Measurements from ENCODE around the gene CUL4A. TPM values are rescaled to one million over a fixed set of nuclear protein-coding genes. Genes with fewer than 3 reads are reported as not detected.

CUL4A gene
- total and polyA plus RNA-seq, 2 donors (not counting 3 experiments of a cell fraction or from before 2014, with no cell fraction given) = 37.9 to 80.0 TPM

- no TSS peak for BruUV-seq (replicated peaks)
- no peaks in the 10 kb centered on the region for H3K9me1 ChIP-seq (replicated peaks; ENCODE audit: control insufficient read depth, extremely low read depth, insufficient read depth, low read length)
- no peak overlapping the region for H3K4me3 ChIP-seq (replicated peaks in 1 of 3; ENCODE audit: insufficient read depth in 1 of 3, low read depth in 1 of 3, low read length in 3 of 3)
- no peaks in the 10 kb centered on the region for H3K27me3 ChIP-seq (ENCODE audit: control insufficient read depth in 2 of 2, insufficient read depth in 2 of 2, low read length in 2 of 2)
- ChIA-PET CTCF (interaction anchor here (0.7 to 2.3 kb wide), 2 partner anchors 119 to 483 kb away, joined by 3 to 13 read pairs; no protein-coding TSS in a partner anchor), POLR2A (no interaction called here)
- FAIRE-seq (peak; percentile 80), DNase-seq (ENCODE audit: low read depth, low spot score) (peak; percentile 74)
- no peaks in the 10 kb centered on the region for H4K20me1 ChIP-seq (replicated peaks; ENCODE audit: control insufficient read depth, extremely low read depth, insufficient read depth, low read length)
- peak; percentile 49 to 66 for TF ChIP-seq CTCF (IDR thresholded peaks at IDR 0.05; ENCODE audit: extremely low read depth in 1 of 2, insufficient read depth in 1 of 2, low read depth in 1 of 2, low read length in 2 of 2)
- no peak for TF ChIP-seq EZH2 (IDR thresholded peaks at IDR 0.05; ENCODE audit: borderline replicate concordance, low read depth, low read length, severe bottlenecking)
- TF ChIP-seq POLR2A (IDR thresholded peaks at IDR 0.05; ENCODE audit: low read depth, low read length) = no peak
- peak; percentile 57 for TF ChIP-seq FOS (IDR thresholded peaks at IDR 0.05; ENCODE audit: borderline replicate concordance, insufficient read depth, low read length)
- TF ChIP-seq JUN (IDR thresholded peaks at IDR 0.05; ENCODE audit: borderline replicate concordance, insufficient read depth, insufficient read length, low read depth) = peak; percentile 33
- TF ChIP-seq, protein P1, sequence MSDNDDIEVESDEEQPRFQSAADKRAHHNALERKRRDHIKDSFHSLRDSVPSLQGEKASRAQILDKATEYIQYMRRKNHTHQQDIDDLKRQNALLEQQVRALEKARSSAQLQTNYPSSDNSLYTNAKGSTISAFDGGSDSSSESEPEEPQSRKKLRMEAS (IDR thresholded peaks at IDR 0.05; ENCODE audit: insufficient read depth, insufficient read length) = no peak
- TF ChIP-seq MYC (IDR thresholded peaks at IDR 0.05; ENCODE audit: low read depth, low read length) = no peak
- dilution Hi-C loops (cut with MboI; ENCODE audit: extremely low pct_ligation_motif_present, low sequenced_read_pairs) = no loop called here
- no peak overlapping the region for H3K27ac ChIP-seq (ENCODE audit: insufficient read depth, low read depth, low read length)
- no peaks in the 10 kb centered on the region for H3K79me2 ChIP-seq (ENCODE audit: control insufficient read depth, insufficient read depth, low read length)
- no peak overlapping the region for H2AFZ ChIP-seq (ENCODE audit: low read depth, low read length)
- no peaks in the 10 kb centered on the region for H3K9me3 ChIP-seq (replicated peaks; ENCODE audit: control insufficient read depth, insufficient read depth, low read length)
- no peaks in the 10 kb centered on the region for H3K36me3 ChIP-seq (ENCODE audit: control insufficient read depth in 2 of 2, extremely low read depth in 1 of 2, insufficient read depth in 2 of 2, low read length in 2 of 2)
- H3K9ac ChIP-seq (replicated peaks; ENCODE audit: extremely low read depth, insufficient read depth, low read length) = no peak overlapping the region
- intact Hi-C loops (cut with micrococcal nuclease) = loop anchor here (1.0 to 10.0 kb wide), 2 partner anchors 119 to 289 kb away; no protein-coding TSS in a partner anchor
- no peak overlapping the region for H3K4me2 ChIP-seq (ENCODE audit: insufficient read depth, low read length)
- H3K4me1 ChIP-seq (ENCODE audit: control insufficient read depth, extremely low read depth, insufficient read depth, low read length) = no peaks in the 10 kb centered on the region
These were observed 66.0 kb downstream of the CUL4A start for GRCh38 chr13:113275387-113275786.

Measured in endothelial cell of umbilical vein (primary cell).